Panc1 (cell line): ENCODE data around the gene RABL6. TPM values are rescaled to one million over a fixed set of nuclear protein-coding genes. Genes with fewer than 3 reads are reported as not detected.
"Not testable (repeated sequence)": the region's sequence is repeated elsewhere in the genome, so short reads cannot be mapped to it uniquely, and the experiment has no call there.

Experiments used
- ATAC-seq: fragments of 200-7000 bp; cut with Tn5 transposase; 2 replicates; pipeline ENCODE4 v1.9.1; 2020; ENCODE audit warnings: mild to moderate bottlenecking, moderate library complexity
- BruUV-seq: library from RNA; stranded (reverse); fragments of 400-500 nt; replicated peaks from 2 replicates; lab custom pipeline; 2021; lab: Mats Ljungman, UMichigan
- CTCF ChIA-PET: fragments of 300-600 bp; sonication (Branson Sonifier 250); formaldehyde crosslinking; loops from one replicate; lab custom pipeline; 2022; ENCODE audit warnings: antibody characterized with exemption; lab: Charles Lee
- POLR2A ChIA-PET: fragments of 300-600 bp; sonication (Branson Sonifier 250); formaldehyde crosslinking; loops from one replicate; lab custom pipeline; 2022; ENCODE audit warnings: antibody characterized with exemption; lab: Charles Lee
- DNase-seq: peaks from one replicate; pipeline ENCODE4 v3.0.0-alpha.2; 2010; ENCODE audit warnings: low read depth, low spot score
- H3K27ac ChIP-seq: 2 replicates; pipeline ENCODE4 v1.5.1; 2011; ENCODE audit warnings: mild to moderate bottlenecking, low read length, inconsistent platforms
- H3K27me3 ChIP-seq: fragments of 200-500 bp; sonication (Bioruptor generic); 2 replicates; pipeline ENCODE4 v1.6.0; 2014; ENCODE audit warnings: low read length, inconsistent platforms; ENCODE audit not compliant: control insufficient read depth, insufficient read depth
- H3K36me3 ChIP-seq: fragments of 200-500 bp; sonication (Bioruptor generic); 2 replicates; pipeline ENCODE4 v1.5.1; 2014; ENCODE audit warnings: inconsistent platforms, mild to moderate bottlenecking, low read length, moderate library complexity; ENCODE audit not compliant: control insufficient read depth, insufficient read depth
- H3K4me1 ChIP-seq: 2 replicates; pipeline ENCODE4 v1.5.1; 2011; ENCODE audit warnings: inconsistent platforms, mild to moderate bottlenecking, low read length, moderate library complexity; ENCODE audit not compliant: control insufficient read depth, insufficient read depth
- H3K4me3 ChIP-seq, 2 experiments: 2 replicates each; pipeline ENCODE4 v1.5.1; 2011 to 2012; ENCODE audit warnings: low read depth in 2 of 2, low read length in 2 of 2, mild to moderate bottlenecking in 2 of 2, inconsistent platforms in 1 of 2, moderate library complexity in 1 of 2
- H3K9me3 ChIP-seq: fragments of 200-500 bp; sonication (Bioruptor generic); 2 replicates; pipeline ENCODE4 v1.5.1; 2014; ENCODE audit warnings: low read depth, mild to moderate bottlenecking, inconsistent platforms, low read length, moderate library complexity; ENCODE audit not compliant: control insufficient read depth, insufficient read depth
- POLR2AphosphoS5 ChIP-seq: IDR thresholded peaks from 2 replicates; pipeline ENCODE4 v1.6.1; 2012; ENCODE audit warnings: mild to moderate bottlenecking, low read depth, low read length, moderate library complexity
- SIN3A ChIP-seq: IDR thresholded peaks from 2 replicates; pipeline ENCODE4 v1.6.1; 2012; ENCODE audit warnings: low read depth, mild to moderate bottlenecking, low read length, moderate library complexity, borderline replicate concordance; ENCODE audit not compliant: insufficient read depth
- TCF7L2 ChIP-seq: IDR thresholded peaks from 2 replicates; pipeline ENCODE4 v1.6.1; 2011; ENCODE audit warnings: mild to moderate bottlenecking, low read depth, low read length, inconsistent platforms
- in situ Hi-C: cut with HindIII; loops from 2 replicates; pipeline ENCODE4 v1.10.0; 2016; ENCODE audit warnings: low sequenced_read_pairs, low pct_unique_long_range_greater_than_20kb
- intact Hi-C: fragments of 100-400 bp; cut with micrococcal nuclease; formaldehyde crosslinking; loops from one replicate; pipeline ENCODE4 v1.10.0; 2022; ENCODE audit not compliant: unreplicated experiment
- total RNA-seq: library from RNA; stranded (reverse); gene quantifications from one replicate; pipeline ENCODE4 v1.2.1, GENCODE V29; 2021; ENCODE audit not compliant: unreplicated experiment
- TF ChIP-seq, protein P1 (sequence below): fragments of 450-650 bp; IDR thresholded peaks from 2 replicates; pipeline ENCODE4 v1.5.1; 2017; ENCODE audit warnings: mild to moderate bottlenecking
- TF ChIP-seq, protein P2 (sequence below), 2 experiments: IDR thresholded peaks; 2 replicates each; pipeline ENCODE4 v1.6.1; 2011 to 2012; ENCODE audit warnings: low read depth in 2 of 2, control low read depth in 1 of 2, low read length in 1 of 2, mild to moderate bottlenecking in 1 of 2, moderate library complexity in 1 of 2; ENCODE audit not compliant: insufficient read depth in 1 of 2

Gene RABL6
- total RNA-seq, 1 experiment from 2014 or later, result 106 TPM

DNA sequence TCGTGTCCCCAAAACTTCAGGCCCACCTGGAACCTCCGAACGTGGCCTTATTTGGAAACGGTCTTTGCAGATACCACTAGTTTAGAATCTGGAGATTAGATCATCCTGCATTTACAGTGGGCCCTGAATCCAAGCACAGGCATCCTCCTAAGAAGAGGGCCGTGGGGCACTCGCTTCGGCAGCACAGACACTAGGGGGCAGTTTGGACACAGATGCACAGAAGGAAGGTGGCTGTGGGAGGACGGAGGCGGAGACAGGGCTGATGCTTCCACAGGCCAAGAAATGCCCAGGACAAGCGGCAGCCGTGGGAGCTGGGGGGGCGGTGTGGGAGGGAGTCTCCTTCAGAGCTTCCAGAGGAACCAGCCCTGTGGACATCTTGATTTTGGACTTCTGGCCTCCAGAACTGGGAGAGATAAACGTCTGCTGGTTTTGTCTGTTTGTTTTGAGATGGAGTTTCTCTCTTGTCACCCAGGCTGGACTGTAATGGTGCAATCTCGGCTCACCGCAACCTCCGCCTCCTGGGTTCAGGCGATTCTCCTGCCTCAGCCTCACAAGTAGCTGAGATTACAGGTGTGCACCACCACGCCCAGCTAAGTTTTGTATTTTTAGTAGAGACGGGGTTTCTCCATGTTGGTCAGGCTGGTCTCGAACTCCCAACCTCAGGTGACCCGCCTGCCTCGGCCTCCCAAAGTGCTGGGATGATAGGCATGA, 46.8 kb upstream of the RABL6 start:
- in situ Hi-C loops, H3K9me3 ChIP-seq, POLR2A ChIA-PET, DNase-seq, H3K4me1 ChIP-seq, H3K36me3 ChIP-seq, CTCF ChIA-PET, H3K27me3 ChIP-seq, H3K4me3 ChIP-seq, H3K27ac ChIP-seq, intact Hi-C loops, BruUV-seq: not testable (repeated sequence)
- ATAC-seq, result peak; percentile 85
- TF ChIP-seq, protein P1, sequence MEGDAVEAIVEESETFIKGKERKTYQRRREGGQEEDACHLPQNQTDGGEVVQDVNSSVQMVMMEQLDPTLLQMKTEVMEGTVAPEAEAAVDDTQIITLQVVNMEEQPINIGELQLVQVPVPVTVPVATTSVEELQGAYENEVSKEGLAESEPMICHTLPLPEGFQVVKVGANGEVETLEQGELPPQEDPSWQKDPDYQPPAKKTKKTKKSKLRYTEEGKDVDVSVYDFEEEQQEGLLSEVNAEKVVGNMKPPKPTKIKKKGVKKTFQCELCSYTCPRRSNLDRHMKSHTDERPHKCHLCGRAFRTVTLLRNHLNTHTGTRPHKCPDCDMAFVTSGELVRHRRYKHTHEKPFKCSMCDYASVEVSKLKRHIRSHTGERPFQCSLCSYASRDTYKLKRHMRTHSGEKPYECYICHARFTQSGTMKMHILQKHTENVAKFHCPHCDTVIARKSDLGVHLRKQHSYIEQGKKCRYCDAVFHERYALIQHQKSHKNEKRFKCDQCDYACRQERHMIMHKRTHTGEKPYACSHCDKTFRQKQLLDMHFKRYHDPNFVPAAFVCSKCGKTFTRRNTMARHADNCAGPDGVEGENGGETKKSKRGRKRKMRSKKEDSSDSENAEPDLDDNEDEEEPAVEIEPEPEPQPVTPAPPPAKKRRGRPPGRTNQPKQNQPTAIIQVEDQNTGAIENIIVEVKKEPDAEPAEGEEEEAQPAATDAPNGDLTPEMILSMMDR, result peak; percentile 84

DNA sequence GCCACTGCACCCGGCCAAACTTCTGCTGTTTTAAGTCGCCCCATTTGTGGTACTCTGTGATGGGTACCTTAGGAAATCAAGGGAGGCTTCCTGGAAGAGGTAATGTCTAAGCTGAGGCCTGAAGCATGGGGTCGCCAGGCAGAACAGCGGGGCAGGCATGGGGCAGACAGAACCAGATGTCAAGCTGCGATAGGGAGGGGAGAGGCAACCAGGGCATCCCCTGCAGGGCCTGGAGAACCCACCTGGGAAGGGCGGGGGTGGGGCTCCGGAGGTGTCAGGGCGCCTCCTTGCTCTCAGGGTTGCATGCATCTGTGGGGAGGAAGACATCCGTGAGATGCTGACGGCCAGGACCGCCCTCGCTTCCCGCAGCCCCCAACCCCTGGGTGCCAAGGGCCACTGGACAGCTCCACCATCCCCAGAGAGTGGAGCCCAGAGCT, 46.2 kb upstream of the RABL6 start:
- POLR2A ChIA-PET, result no interaction called here
- Histone ChIP-seq H3K36me3 (no peaks in the 10 kb centered on the region), H3K4me3 (no peak overlapping the region), H3K9me3 (no peaks in the 10 kb centered on the region), H3K27ac (no peak overlapping the region), H3K27me3 (no peaks in the 10 kb centered on the region), H3K4me1 (peaks cover 3% of the 10 kb centered on the region; the same call in 1 of the 2 replicates)
- ATAC-seq (no peak), DNase-seq (no peak)
- in situ Hi-C loops, result no loop called here
- TF ChIP-seq, protein P1, result no peak
- TF ChIP-seq SIN3A, result no peak
- TF ChIP-seq TCF7L2, result no peak
- TF ChIP-seq POLR2AphosphoS5, result no peak
- TF ChIP-seq, protein P2, sequence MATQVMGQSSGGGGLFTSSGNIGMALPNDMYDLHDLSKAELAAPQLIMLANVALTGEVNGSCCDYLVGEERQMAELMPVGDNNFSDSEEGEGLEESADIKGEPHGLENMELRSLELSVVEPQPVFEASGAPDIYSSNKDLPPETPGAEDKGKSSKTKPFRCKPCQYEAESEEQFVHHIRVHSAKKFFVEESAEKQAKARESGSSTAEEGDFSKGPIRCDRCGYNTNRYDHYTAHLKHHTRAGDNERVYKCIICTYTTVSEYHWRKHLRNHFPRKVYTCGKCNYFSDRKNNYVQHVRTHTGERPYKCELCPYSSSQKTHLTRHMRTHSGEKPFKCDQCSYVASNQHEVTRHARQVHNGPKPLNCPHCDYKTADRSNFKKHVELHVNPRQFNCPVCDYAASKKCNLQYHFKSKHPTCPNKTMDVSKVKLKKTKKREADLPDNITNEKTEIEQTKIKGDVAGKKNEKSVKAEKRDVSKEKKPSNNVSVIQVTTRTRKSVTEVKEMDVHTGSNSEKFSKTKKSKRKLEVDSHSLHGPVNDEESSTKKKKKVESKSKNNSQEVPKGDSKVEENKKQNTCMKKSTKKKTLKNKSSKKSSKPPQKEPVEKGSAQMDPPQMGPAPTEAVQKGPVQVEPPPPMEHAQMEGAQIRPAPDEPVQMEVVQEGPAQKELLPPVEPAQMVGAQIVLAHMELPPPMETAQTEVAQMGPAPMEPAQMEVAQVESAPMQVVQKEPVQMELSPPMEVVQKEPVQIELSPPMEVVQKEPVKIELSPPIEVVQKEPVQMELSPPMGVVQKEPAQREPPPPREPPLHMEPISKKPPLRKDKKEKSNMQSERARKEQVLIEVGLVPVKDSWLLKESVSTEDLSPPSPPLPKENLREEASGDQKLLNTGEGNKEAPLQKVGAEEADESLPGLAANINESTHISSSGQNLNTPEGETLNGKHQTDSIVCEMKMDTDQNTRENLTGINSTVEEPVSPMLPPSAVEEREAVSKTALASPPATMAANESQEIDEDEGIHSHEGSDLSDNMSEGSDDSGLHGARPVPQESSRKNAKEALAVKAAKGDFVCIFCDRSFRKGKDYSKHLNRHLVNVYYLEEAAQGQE (IDR thresholded peaks at IDR 0.05; ENCODE audit: insufficient read depth in 1 of 2, low read depth in 2 of 2, low read length in 1 of 2), result no peak
- CTCF ChIA-PET, result no interaction called here
- intact Hi-C loops, result no loop called here
- no TSS peak for BruUV-seq
